ENCODE measurements around the gene LENG9.
A peak's percentile ranks its signal among the peaks of the same experiment; 100 is the strongest.
"Not testable (repeated sequence)": the region's sequence is repeated elsewhere in the genome, so short reads cannot be mapped to it uniquely, and the experiment has no call there.

LENG9 gene

GRCh38 chr19:54463531-54464043, at the start of gene LENG9:
TSS of gene LENG9 (minus strand) at chr19:54463778. CDS start at chr19:54463526, 252 bp downstream.
- DNase-seq (ENCODE audit: low read depth in 2 of 2) = peak; percentile 91 to 95

GRCh38 chr19:54509200-54509940, 45.8 kb upstream of the LENG9 start:
- not testable (repeated sequence) for DNase-seq (ENCODE audit: low read depth in 2 of 2)

GRCh38 chr19:54508487-54508886, 44.9 kb upstream of the LENG9 start:
- not testable (repeated sequence) for DNase-seq (ENCODE audit: low read depth in 2 of 2)

- no peak for DNase-seq (ENCODE audit: low read depth in 2 of 2)
Measured at GRCh38 chr19:54507824-54508223, 44.2 kb upstream of the LENG9 start.

GRCh38 chr19:54507038-54507717, 43.6 kb upstream of the LENG9 start:
- not testable (repeated sequence) for DNase-seq (ENCODE audit: low read depth in 2 of 2)

- no peak for DNase-seq (ENCODE audit: low read depth in 2 of 2)
Measured at GRCh38 chr19:54506079-54506478, 42.5 kb upstream of the LENG9 start.

- DNase-seq (ENCODE audit: low read depth in 2 of 2) = not testable (repeated sequence)
Measured at GRCh38 chr19:54505542-54505941, 42.0 kb upstream of the LENG9 start.

GRCh38 chr19:54502518-54503048, 39.0 kb upstream of the LENG9 start, which contains the start of gene LAIR2:
TSS of gene LAIR2 (plus strand) at chr19:54502831. CDS start at chr19:54502919, 88 bp downstream.
- DNase-seq (ENCODE audit: low read depth in 2 of 2) = no peak

- DNase-seq (ENCODE audit: low read depth in 2 of 2) = not testable (repeated sequence)
Measured at GRCh38 chr19:54498451-54498772, 34.8 kb upstream of the LENG9 start.

GRCh38 chr19:54497747-54498450, 34.3 kb upstream of the LENG9 start:
- DNase-seq (ENCODE audit: low read depth in 2 of 2) = not testable (repeated sequence)

- DNase-seq (ENCODE audit: low read depth in 2 of 2) = not testable (repeated sequence)
Measured at GRCh38 chr19:54495284-54495683, 31.7 kb upstream of the LENG9 start.

- no peak for DNase-seq (ENCODE audit: low read depth in 2 of 2)
Measured at GRCh38 chr19:54493967-54494585, 30.5 kb upstream of the LENG9 start.

GRCh38 chr19:54493056-54493455, 29.5 kb upstream of the LENG9 start:
- not testable (repeated sequence) for DNase-seq (ENCODE audit: low read depth in 2 of 2)

GRCh38 chr19:54492568-54492967, 29.0 kb upstream of the LENG9 start:
- DNase-seq (ENCODE audit: low read depth in 2 of 2) = no peak

- no peak for DNase-seq (ENCODE audit: low read depth in 2 of 2)
Measured at GRCh38 chr19:54489766-54490165, 26.2 kb upstream of the LENG9 start.

GRCh38 chr19:54489341-54489740, 25.8 kb upstream of the LENG9 start:
- no peak for DNase-seq (ENCODE audit: low read depth in 2 of 2)

GRCh38 chr19:54485851-54486250, 22.3 kb upstream of the LENG9 start:
- no peak for DNase-seq (ENCODE audit: low read depth in 2 of 2)

GRCh38 chr19:54484451-54484850, 20.9 kb upstream of the LENG9 start:
- no peak for DNase-seq (ENCODE audit: low read depth in 2 of 2)

- no peak for DNase-seq (ENCODE audit: low read depth in 2 of 2)
Measured at GRCh38 chr19:54482889-54483288, 19.3 kb upstream of the LENG9 start.

- no peak for DNase-seq (ENCODE audit: low read depth in 2 of 2)
Measured at GRCh38 chr19:54481326-54481930, 17.9 kb upstream of the LENG9 start.

- DNase-seq (ENCODE audit: low read depth in 2 of 2) = no peak
Measured at GRCh38 chr19:54480051-54480450, 16.5 kb upstream of the LENG9 start.
